SKM-1 (cell line): ENCODE measurements around the gene TTLL11.

Experiments used
- DNase-seq: peaks from one replicate; lab custom pipeline; 2025; ENCODE audit not compliant: unreplicated experiment; lab: John Stamatoyannopoulos, UW

TTLL11 gene

GRCh38 chr9:122092611-122093506, at the start of gene TTLL11:
Gene TTLL11, minus strand, starts transcription at chr9:122093308. Its CDS starts 160 bp downstream, at chr9:122093148.
- DNase-seq = peak; percentile 86

DNA sequence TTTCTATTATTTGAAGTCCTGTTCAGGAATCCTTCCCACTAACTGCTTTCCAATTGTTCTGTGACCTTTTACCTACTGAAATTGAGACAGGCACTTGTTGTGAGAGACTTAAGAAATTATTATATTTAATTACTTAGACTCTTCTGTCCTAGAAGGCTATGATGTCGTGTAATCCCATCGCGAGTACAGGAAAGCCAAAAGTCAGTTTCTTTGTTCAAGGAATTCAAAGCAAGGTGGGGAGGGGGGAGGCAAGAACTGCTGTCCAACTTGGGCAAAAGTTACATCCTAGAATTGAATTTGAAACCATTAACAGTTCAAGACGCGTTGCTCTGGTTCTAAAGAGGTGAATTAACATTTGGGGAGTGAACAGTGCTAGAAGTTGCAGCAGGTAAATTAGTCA, 48.6 kb upstream of the TTLL11 start:
- DNase-seq = no peak

- DNase-seq = no peak
Observed at GRCh38 chr9:122140368-122141193, 47.5 kb upstream of the TTLL11 start.

DNA sequence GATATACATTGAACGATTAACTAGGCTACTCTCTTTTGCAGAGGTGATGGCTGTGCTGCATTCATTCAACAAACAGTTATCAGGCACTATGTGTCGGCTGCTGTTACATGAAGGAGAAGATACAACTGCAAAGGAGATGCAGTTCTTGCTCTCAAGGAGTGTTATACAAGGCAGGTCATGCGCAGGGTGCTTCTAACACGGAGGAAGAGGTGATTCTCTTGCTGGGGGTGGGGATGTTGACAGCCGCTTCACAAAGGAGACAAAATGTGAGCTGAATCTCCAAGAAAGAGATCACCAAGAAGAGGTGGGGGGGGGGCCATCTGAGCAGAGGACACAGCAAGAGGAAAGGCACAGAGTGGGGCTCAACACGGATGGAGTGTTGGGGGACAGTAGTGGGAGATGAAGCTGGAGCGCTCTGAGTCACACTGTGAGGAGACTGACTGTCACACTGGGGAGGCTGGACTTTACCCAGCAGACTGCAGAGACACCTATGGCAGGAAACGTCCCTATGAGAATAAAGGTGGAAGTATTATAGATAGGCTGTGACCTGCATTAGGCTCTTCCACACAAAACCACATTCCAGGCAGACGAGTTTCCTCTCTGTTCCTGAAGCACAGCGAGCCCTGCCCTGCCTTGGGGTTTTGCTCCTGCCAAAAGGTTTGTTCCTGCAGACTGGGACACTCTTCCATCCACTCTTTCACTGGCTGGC, 45.6 kb upstream of the TTLL11 start:
- DNase-seq = no peak

DNA sequence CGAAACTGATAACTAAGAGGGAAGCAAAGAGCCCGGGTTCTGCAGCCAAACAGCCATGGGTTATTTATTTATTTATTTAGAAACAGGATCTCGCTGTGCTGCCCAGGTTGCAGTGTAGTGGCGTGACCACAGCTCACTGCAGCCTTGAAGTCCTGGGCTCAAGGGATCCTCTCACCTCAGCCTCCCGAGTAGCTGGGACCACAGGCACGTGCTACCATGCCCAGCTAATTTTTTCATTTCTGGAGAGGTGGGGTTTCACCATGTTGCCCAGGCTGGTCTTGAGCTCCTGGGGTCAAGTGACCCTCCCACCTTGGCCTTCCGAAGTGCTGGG, 42.4 kb upstream of the TTLL11 start:
- no peak for DNase-seq

- DNase-seq = no peak
Observed at GRCh38 chr9:122134822-122135528, 41.9 kb upstream of the TTLL11 start.

DNA sequence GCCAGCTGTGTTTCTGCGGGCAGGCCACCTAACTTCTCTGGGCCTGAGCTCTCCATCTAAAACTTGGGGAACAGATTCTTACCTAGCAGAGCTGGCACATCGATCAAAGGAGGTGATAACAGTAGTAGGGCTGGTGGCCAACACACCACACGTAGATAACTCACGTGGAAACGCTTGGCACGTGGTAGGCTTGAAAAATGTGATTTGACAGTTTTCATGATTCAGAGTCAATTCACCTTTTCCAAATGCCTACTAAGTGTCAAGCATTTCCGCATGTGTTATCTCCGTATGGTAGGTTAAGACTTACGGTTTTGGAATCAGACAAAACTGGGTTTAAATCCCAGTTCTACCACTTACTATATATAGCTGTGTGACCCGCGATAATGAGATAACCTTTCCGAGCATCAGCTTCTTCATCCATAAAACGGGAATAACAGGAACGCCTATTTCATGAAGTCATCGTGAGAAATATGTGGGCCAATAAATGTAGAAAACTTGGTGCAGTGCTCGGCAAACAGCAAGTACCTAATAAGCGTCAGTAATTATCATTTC, 41.0 kb upstream of the TTLL11 start:
- DNase-seq = no peak

DNA sequence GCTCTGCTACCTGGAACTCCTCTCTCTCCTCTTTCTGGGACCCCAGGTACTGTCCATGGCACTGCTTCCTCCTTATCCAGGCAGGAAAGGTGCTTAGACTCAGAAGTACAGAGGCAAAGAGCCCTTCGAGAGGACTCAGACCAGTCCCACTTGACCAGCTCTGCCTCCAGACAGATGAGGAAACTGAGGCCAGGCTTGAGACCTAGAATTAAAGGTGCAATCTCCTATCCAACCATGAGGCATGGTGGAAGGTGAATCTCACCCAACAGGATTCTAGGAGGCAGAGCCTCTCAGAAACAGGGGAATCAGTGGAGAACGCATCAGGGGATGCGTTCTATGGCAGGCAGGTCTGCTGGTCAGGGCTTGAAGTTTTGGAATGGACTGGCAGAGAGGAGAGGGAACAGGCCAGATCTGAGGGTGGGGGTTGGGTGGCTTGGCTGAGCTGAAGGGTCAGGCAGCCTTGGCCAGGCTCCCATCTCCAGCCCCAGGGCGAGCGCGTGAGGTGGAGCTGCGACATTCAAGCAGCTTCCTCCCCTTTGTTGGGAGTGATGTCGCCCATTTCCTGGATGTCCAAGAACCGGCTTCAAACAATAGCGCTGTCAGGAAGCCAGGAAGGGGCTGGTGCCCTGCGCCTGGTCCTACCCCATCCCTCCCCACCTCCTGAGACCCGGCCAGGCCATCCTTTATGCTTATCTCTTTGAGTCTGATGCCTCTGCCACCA, 40.3 kb upstream of the TTLL11 start:
- no peak for DNase-seq

DNA sequence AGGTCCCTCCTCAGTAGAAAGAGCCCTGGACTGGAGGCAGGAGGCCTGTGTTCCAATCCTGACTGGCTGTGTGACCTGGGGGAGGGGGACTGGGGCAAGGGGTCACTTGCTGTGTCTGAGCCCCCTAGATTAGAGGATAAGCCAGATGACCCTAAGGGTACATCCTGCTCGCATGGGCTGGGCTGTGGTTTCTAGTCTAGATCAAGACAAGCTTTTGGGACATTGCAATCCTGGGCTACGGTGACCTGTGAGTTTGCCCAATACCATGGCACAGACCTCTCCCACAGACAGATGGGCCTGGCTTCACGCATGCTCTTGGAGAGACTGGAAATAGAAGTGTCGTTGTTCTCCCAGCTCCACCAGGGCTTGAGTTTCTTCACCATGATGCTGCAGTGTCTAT, 39.4 kb upstream of the TTLL11 start:
- DNase-seq = no peak

- DNase-seq = no peak
Observed at GRCh38 chr9:122131401-122132001, 38.4 kb upstream of the TTLL11 start.

DNA sequence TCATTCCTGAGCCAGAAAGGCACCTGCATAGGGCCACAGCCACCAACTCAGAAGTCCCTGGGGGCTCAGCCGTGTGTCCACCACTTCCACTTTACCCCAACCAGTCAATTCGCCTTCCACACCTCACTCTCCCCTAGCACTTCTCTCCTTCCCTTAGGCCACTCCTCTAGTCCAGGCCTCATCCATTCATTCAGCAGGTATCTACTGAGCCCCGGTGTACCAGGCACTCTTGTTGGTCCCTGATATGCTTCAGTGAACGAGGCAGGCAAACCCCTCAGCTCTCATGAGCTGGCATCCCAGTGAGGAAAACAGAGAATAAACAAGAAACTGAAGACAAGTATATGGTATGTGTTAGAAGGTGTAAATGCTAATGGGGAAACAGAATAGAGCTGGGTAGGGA, 37.7 kb upstream of the TTLL11 start:
- no peak for DNase-seq

- DNase-seq = no peak
Observed at GRCh38 chr9:122129969-122130368, 36.9 kb upstream of the TTLL11 start.

GRCh38 chr9:122128969-122129343, 35.8 kb upstream of the TTLL11 start:
- DNase-seq = no peak

GRCh38 chr9:122128007-122128968, 35.2 kb upstream of the TTLL11 start:
- no peak for DNase-seq

DNA sequence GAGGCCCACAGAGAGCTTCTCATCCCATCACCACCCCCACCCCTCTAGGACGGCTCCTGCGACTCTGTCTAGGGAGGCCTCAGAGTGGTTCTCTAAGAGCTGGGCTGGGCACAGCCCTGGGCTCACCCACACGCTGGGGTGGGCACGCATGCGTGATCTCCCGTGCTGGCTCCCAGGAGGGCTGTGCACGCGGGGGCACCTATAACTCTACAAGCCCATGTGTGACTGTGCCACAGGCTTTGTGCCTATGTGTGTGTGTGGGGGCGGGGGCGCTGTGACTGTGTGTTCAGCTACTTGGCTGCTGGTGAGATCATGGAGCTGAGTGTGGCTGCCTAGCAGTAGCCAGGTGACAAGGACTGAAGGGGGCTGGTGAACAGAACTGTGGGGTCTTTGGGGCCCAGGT, 34.3 kb upstream of the TTLL11 start:
- no peak for DNase-seq

DNA sequence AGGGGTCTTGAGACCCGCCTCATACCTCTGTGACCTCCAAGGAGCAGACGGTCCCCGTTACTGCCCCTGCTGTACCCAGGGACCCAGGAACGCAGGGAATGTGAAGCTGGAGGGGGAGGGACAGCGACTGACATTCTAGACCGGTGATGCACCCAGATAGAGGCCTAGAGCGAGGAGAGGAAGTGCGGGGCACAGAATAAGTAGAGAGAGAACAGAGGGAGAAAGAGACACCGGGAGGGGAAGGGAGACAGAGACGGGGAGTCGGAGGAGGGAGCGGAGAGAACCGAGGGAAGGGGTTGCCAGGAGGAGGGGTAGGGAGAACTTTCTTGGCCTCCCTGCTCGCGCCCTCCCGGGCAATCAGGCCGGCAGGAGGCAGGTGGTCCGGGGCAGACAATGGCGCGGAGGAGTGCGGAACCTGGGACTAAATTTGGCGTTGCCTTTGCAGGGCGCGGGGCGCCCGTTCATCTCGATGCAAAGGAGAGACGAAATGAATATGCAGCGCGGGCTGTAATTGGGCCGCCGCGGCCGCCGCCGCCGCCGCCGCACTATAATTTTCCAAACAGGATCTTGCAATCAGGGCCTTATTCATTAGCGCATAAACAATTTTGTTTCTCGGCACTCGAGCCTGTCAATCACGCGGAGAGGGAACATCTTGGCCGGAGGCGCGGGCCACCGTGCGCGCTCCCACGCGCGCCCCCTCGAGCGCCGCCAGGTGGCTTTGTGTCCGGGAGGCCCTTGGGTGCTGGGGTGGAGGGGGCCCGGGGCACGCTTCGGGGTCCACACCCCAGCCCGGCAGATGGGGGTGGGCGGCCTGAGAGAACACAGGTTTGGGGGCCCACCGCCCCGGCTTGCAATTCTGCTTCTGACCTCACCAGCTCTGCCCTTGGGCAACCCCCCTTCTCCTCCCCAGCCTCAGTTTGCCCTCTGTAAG, 33.5 kb upstream of the TTLL11 start:
- DNase-seq = no peak

GRCh38 chr9:122125509-122126330, 32.6 kb upstream of the TTLL11 start:
- no peak for DNase-seq
